ENCODE data around the gene CEP57. TPM values are rescaled to one million over a fixed set of nuclear protein-coding genes. Genes with fewer than 3 reads are reported as not detected.
"Not testable (repeated sequence)": the region's sequence is repeated elsewhere in the genome, so short reads cannot be mapped to it uniquely, and the experiment has no call there.

Gene CEP57
- total RNA-seq, 1 donor from 2014 or later, result 32.1 TPM

DNA sequence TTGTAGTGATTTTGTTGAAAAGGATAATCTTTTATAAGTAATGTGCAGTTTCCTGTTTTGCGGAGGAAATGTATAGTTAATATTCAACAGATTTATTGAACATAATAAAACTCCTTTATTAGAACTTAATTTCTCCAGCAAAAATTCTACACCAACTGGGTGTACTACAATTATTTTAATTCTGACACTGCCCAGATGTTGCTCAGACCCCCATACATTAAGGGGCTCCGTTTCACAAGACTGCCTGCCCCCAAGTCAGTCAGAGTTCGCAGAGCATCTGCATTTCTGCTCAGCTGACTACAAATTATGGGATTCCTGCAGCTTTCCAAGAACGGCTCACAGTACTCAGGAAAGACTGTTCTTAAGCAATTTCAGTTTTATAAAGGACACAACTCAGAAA, 6.2 kb downstream of the CEP57 start:
- DNase-seq (ENCODE audit: low read depth in 2 of 2), result no peak

DNA sequence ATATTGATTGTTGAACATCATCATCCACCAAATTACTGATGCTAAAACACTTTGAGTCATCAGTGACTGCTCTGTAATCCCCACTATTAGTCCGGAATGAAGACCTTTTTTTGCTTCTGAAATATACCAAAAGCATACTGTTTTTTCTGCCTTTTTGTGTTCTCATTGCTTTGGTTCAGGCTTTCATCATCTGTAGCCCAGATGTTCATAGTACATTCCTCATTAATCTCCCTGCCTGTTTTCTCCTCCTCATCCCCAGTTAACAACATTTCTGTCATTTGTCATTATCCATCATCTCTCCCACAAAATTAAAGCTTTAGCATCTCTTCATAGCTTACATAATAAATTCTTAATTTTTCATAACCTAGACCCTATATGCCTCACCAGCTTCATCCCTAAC, 9.2 kb downstream of the CEP57 start:
- DNase-seq (ENCODE audit: low read depth in 2 of 2), result no peak

DNA sequence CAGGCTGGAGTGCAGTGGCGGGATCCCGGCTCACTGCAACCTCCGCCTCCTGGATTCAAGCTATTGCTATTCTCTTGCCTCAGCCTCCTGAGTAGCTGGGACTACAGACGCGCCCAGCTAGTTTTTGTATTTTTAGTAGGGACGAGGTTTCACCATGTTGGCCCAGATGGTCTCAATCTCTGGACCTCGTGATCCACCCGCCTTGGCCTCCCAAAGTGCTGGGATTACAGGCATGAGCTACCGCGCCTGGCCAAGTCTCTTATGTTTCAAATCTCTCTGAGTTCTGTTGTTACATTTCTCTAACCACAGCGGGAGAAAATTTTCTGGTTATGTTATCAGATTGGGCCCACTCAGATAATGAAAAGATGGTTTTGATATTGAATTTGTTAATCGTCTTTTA, 10.1 kb downstream of the CEP57 start:
- no peak for DNase-seq (ENCODE audit: low read depth in 2 of 2)

DNA sequence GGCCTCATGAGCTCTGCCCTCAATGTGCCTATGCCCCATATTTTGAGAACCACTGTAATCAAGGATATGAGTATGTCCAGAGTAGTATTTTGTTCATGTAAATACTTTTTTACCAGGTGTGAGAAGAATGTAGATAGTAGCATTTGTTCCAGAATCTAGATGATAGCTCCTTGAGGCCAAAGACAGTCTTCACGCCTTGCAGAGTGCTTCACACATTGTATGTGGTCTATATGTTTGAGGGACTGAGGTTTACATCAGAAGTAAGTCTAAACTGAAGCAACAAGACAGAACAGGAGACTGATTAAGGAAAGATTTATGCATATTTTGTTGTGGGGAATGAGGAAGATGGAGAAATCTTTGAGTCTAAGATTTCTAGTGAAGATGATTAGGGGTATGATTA, 12.5 kb downstream of the CEP57 start:
- DNase-seq (ENCODE audit: low read depth in 2 of 2), result no peak

DNA sequence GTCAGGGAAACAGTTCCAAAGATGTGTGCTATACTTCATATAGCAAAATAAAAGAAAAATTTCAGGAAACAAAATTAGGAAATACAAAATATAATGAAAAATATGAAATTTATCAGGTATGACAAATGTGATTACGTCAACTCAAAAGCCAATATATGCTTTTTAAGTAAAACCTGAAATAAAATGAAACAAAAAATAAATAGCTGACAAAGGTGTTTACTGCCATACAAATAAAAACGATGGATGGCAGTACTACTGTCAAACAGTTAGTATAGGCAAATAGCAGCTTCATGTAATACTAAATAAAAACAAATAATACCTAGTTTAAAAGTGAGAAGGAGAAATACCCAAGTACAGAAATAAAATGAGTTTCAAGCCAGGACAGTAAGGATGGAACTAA, 13.7 kb downstream of the CEP57 start:
- DNase-seq (ENCODE audit: low read depth in 2 of 2), result no peak

DNA sequence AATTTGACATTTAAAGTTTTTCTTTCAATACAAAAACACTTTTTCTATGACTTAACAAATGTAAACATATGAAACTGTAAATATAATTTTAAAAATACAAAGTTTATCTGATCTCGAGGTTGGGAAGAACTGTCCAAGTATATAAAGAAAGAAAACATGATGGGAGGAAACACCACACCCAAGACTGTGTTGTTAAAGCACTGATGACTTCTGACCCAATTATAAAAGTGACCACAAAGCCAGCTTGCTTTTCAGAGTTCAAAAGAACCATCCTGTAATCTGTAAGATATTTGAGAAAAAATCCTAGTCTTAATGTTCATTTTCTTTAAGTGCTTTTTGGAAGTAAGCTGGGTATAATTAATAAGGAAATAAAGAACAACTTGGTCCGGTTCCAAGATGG, 15.6 kb downstream of the CEP57 start:
- no peak for DNase-seq (ENCODE audit: low read depth in 2 of 2)

DNA sequence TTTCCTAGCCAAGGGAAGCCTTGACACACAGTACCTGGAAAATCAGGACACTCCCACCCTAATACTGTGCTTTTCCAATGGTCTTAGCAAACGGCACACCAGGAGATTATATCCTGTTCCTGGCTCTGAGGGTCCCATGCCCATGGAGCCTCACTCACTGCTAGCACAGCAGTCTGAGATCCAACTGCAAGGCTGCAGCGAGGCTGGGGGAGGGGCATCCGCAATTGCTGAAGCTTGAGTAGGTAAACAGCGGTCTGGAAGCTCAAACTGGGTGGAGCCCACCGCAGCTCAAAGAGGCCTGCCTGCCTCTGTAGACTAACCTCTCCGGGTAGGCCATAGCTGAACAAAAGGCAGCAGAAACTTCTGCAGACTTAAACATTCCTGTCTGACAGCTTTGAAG, 16.2 kb downstream of the CEP57 start:
- DNase-seq (ENCODE audit: low read depth in 2 of 2), result not testable (repeated sequence)

DNA sequence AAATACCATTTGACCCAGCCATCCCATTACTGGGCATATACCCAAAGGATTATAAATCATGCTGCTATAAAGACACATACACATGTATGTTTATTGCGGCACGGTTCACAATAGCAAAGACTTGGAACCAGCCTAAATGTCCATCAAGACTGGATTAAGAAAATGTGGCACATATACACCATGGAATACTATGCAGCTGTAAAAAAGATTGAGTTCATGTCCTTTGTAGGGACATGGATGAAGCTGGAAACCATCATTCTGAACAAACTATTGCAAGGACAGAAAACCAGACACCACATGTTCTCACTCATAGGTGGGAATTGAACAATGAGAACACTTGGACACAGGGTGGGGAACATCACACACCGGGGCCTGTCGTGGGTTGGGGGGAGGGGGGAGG, 20.8 kb downstream of the CEP57 start:
- not testable (repeated sequence) for DNase-seq (ENCODE audit: low read depth in 2 of 2)

DNA sequence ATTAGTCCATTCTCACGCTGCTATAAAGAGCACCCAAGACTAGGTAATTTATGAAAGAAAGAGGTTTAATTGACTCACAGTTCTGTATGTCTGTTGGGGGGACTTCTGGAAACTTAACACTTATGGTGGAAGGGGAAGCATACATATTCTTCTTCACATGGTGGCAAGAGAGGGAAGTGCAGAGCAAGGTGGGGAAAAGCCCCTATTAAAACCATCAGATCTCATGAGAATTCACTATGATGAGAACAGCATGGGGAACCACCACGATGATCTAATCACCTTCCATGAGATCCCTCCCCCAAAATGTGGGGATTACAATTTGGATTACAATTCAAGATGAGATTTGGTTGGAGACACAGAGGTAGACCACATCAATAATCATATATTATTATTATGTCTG, 25.7 kb downstream of the CEP57 start:
- DNase-seq (ENCODE audit: low read depth in 2 of 2), result no peak

DNA sequence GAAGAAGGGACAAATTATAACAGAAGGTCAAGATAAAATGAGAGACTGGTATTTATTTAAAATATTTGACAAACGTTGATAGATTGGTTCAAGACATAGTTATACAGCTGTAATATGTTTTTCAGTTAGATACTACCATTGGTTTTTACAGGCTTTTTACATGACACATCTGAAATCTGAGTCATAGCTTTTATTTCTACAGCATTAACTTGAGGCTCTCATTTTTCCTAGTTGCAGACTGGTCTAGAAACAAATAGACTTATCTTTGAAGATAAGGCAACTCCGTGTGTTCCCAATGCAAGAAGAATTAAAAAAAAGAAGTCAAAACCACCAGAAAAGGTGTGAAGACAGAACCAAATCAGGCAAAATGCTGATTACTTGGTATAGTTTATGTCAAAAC, 31.3 kb downstream of the CEP57 start:
- DNase-seq (ENCODE audit: low read depth in 2 of 2), result no peak

DNA sequence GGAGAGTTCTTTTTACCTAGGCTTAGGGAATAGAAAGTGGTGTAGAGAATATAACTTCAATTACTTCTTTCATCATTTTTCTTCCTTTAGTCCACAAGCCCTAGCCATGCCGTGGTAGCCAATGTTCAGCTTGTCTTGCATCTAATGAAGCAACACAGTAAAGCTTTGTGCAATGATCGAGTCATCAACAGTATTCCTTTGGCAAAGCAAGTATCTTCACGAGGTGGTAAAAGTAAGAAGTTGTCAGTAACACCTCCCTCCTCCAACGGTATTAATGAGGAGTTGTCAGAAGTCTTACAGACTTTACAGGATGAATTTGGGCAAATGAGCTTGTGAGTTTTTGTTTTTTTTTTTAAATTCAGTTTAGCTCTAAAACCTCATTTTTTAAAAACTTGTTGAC, 37.4 kb downstream of the CEP57 start:
- DNase-seq (ENCODE audit: low read depth in 2 of 2), result no peak

DNA sequence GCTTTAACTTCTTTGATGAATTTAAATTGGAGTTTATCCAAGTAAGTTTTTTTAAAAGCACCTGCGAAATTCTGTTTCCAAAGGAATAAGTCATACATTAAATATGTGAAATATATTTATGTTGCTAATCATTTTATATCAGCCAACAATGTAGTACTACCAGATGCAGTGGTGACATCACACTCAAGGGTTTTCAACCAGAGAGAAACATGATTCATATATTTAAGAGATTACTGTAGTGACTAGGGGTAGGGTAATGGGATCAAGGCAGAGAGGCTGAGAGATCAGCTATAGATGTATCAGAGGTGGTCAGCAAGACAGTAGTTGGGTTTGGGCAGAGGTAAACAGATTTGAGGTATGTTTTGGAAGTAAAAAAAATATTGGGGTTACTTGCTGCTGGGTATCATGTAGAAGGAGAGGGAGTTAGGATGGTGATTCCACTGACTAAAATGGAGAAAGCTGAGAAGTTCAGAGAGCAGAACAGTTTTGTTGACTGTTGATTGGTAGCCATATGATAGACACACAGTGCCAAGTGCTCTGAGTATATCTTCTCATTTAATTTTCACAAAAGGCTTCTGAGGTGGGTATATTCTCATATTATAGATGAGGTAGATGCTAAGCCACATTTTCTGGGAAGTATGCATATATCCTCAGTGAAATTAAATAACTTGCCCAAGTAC, 39.4 kb downstream of the CEP57 start:
- DNase-seq (ENCODE audit: low read depth in 2 of 2), result no peak

DNA sequence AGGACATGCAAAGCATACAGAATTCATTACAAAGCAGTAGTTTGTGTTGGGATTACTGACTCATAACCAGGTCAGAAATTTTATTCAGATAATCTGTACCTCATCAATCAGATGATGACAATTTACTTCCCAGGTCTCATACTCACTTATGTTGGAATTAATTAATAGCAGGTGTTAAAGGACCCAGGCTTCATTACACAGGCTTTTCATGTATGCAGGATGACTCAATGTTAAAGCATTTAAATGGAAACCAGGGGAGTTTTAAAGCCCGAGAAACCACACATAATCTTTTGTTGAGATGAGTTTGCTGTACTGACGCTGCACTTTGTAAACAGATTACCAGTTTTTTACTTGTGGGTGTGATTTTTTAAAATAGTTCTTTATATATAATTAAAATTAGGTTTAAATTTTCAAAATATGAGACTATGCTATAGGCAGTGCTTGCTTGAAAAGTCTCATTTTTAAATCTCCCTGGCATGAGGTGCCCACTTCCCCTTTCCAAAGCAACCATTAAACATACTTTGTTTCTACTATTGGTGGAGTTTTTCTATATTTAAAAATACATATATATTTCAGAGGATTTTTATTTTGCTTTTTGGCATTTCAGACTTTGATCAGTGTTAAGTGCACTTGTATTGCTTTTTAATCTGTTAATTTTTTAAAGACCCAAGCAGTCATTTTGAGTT, 41.0 kb downstream of the CEP57 start:
- DNase-seq (ENCODE audit: low read depth in 2 of 2), result no peak

DNA sequence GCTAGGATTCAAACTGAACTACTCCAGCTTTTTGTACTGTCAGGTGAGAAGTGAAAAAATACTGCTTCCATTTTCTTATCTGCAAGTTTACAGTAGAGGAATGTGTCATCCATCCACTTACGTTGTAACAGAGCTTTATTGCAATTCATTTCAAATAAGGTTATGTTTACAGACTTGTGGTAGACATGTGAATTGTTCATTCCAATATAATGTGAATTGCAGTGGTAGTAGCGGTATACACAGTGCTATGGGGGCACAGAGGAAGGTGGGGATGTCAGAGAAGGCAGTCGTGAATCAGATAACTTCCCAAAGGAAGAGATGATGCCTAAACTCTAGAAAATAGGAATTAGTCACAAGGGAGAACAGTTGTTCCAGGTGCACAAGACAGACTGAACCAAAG, 42.5 kb downstream of the CEP57 start:
- no peak for DNase-seq (ENCODE audit: low read depth in 2 of 2)

DNA sequence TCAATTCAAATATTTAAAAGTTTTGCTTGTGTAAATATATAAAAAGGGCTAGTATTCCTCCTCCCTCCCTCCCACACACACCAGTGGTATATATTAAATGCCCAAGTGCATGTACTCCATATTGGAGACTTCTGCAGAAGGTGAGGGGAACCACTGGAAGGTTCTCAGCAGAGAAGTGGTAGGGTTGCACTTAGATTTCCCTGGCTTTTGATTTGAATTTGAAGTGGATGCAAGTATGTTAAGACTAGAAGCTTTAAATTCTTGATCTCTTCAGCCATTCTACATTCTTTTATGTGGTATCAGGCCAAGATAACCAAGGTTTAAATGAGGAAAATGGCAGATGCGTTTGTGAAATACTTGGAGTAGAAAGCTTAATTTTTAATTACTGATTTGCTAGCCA, 43.1 kb downstream of the CEP57 start:
- no peak for DNase-seq (ENCODE audit: low read depth in 2 of 2)

DNA sequence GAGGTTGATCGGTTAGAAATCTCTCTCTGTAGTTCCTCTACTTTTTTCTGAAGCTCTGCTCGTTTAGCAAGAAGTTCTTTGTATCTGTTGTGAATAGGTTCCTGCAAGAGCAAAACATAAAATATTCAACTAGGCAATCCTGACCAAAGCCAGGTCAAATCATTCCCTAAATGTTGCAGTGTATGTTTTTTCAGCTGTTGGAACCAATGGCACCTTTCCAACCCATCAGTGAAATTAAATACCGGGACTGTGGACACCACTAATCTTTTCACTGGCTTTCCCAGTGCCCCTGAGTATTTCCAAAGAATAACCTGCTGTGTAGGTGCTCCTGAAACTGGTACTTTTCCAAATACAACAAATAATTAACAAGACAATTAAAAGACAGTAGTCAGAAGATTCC, 45.1 kb downstream of the CEP57 start:
- peak; percentile 12 to 73 for DNase-seq (ENCODE audit: low read depth in 2 of 2)

DNA sequence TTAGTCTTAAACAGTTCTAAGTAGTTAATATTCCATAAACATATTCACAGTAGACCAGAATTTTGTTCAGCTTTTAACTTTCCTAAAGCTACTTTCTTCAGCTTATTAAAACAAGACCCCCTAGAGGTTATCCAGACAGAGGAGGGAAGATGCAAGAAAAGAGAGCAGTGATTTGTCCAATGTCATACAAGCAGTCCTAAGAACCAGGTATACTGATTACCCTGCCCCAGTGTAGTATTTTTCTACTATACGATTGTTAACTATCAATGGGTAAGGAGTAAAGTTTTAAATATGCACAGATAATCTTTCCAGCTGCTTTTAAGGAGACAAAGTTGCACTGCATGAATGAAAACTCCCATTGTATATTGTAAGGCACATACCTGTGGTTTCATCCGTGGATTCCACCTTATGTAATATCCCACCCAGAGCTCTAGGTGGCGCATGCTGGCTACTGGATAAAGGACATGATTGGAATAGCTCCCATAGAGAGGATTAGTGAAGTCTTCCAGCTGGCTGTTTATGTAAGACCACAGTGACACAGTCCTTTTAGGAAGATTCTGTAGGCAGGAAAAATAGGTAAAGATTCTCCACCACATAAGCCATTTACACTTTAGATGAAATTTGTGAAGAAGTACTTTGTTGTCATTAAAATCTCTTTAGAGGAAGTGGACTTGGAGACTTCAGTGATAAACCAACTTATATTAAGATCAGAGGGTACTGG, 45.6 kb downstream of the CEP57 start:
- peak; percentile 69 to 79 for DNase-seq (ENCODE audit: low read depth in 2 of 2)

DNA sequence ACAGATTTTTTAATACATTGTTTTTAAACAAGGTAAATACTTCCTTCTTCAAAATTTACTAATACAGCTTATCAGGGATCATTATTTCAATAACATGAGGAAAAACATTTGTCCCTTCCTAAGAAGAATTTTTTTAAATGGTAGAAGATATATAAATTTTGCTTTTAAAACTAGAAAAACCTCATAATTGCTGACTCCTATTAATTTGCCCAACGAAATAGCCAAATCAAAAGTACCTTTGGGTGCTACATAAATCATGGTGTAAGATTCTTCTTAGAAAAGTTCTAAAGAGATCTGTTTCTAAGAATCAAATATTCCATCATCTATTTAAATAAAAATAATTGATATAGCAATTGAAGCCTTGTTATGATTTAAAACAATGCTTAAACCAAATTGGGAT, 54.9 kb downstream of the CEP57 start:
- DNase-seq (ENCODE audit: low read depth in 2 of 2), result no peak

DNA sequence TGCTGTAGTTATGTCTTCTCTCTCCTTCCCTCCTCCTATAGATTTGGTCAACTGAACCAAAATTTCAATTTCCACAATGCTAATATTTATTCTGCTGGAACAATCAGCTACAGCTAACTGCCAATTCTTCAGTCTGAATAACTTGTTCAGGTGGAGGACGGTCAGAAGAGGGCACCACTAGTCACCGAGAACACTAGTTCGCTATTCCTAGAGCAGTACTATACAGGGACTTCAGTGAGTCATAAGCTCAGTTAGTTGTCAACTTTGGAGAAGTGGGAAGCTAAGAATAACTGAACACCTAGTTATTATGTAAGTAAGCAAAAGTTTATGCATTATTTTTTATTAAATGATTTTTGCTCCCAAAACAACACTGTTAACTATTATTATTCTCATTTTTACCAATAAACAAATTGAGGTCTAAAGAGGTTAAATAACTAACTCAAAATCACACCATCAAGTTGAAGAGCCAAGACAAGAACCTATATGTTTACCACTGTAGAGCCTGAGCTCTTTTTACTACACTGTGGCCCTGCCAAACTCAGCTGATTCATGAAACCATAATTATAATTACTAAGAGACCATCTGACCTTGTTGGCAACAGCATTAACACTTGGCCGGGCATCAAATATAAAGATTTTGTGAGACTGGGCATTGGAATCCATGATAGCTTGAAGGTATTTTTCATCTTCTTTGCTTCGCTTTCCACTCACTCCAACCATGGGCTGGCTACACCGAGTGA, 59.0 kb downstream of the CEP57 start:
- DNase-seq (ENCODE audit: low read depth in 2 of 2), result peak; percentile 74 to 84

DNA sequence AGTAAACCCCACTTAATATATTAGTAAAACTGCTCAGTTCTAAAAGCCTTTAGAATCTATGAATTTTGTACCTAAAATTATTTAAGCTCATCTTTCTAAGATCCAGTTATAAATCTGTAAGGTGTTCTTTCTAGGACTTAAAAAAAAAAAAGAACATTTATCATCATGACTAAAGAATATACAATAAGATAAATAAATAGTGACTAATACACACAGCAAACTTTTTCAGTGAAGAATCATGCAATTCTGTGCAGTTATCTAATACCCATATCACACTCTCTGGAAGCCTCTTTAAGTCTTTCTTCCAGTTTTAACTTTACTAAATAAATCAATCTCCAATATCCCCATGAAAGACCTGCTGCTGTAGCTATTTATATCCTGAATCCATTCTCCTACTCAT, 59.8 kb downstream of the CEP57 start:
- DNase-seq (ENCODE audit: low read depth in 2 of 2), result no peak

DNA sequence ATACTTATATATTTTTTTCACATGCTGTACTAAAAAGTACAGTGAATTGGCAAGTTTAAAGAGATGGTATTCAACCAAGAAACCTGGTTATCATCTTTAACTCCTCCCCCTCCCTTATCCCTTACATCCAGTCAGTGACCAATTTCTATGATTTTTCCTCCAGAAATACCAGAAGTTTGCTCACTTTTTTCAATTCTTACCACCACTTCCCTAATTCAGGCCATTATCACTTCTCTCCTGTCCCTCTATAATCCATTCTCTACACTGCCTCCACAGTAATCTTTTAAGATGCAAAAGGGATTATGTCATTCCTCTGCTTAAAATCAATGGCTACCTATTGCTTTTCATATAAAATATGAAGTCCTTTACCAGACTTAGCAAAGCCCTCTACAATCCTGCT, 62.8 kb downstream of the CEP57 start:
- no peak for DNase-seq (ENCODE audit: low read depth in 2 of 2)

DNA sequence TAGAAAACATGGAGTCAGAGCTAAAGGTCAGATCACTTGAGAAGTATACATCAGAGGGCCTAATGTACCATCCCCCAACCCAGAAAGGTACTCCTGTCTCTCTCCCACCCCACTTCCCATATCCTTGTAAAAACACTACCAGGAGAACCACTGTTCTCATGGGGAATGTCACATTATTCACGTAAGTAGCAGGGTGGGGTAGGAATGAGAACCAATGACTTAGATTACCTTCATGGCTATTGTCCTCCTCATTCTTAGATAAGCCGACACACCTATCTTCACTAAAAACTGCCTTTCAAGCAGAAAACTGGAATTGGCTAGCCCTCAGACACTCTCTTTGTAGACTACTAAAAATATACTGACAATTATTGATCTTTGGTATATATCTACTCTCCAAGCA, 63.6 kb downstream of the CEP57 start:
- no peak for DNase-seq (ENCODE audit: low read depth in 2 of 2)

Data from dermis microvascular lymphatic vessel endothelial cell (primary cell).